T-cell (primary cell): ENCODE data around the gene SMU1. TPM values are rescaled to one million over a fixed set of nuclear protein-coding genes. Genes with fewer than 3 reads are reported as not detected.

Source experiments
- ATAC-seq, 4 experiments: fragments of 200-7000 bp in 3 of 4; fragments of 150-1000 bp in 1 of 4; cut with Tn5 transposase; replicated peaks in 1 of 4; 1 replicate in 3 of 4; 2 replicates in 1 of 4; pipeline ENCODE4 v1.10.0; 2021; ENCODE audit warnings: moderate library complexity in 3 of 4, mild to moderate bottlenecking in 2 of 4, moderate number of reproducible peaks in 1 of 4
- CTCF ChIA-PET, 2 donors: fragments of 300-600 bp; sonication (Branson Sonifier 250); formaldehyde crosslinking; loops; one replicate each; lab custom pipeline; 2022; ENCODE audit warnings: antibody characterized with exemption in 2 of 2; lab: Charles Lee
- POLR2A ChIA-PET, 2 donors: fragments of 300-600 bp; sonication (Branson Sonifier 250); formaldehyde crosslinking; loops; one replicate each; lab custom pipeline; 2022; ENCODE audit warnings: antibody characterized with exemption in 2 of 2; lab: Charles Lee
- DNase-seq, 35 experiments: peaks; one replicate each; pipeline versions ENCODE4 v3.0.0 to v3.0.0-alpha.2; 2013 to 2023
- H3K27ac ChIP-seq: one replicate; pipeline ENCODE4 v1.5.1; 2013; ENCODE audit warnings: low read length
- H3K27me3 ChIP-seq, 2 experiments: replicated peaks in 1 of 2; 1 replicate in 1 of 2; 2 replicates in 1 of 2; pipeline versions ENCODE4 v1.6.1 to v1.7.0; 2013; ENCODE audit warnings: low read length in 1 of 2, mixed read lengths in 1 of 2; ENCODE audit not compliant: control insufficient read depth in 2 of 2, insufficient read depth in 2 of 2; ENCODE audit errors: extremely low read depth in 1 of 2
- H3K36me3 ChIP-seq, 2 donors: 1 replicate in 1 of 2; 2 replicates in 1 of 2; pipeline versions ENCODE4 v1.6.1 to v1.7.0; 2013; ENCODE audit warnings: low read length in 1 of 2; ENCODE audit not compliant: control insufficient read depth in 2 of 2, insufficient read depth in 1 of 2; ENCODE audit errors: extremely low read depth in 1 of 2
- H3K4me1 ChIP-seq, 2 experiments: 1 replicate in 1 of 2; 2 replicates in 1 of 2; pipeline versions ENCODE4 v1.6.1 to v1.7.0; 2013; ENCODE audit warnings: low read length in 2 of 2, mixed read lengths in 1 of 2; ENCODE audit not compliant: insufficient read depth in 2 of 2, control insufficient read depth in 1 of 2; ENCODE audit errors: extremely low read depth in 1 of 2
- H3K4me3 ChIP-seq, 2 donors: 1 replicate in 1 of 2; 2 replicates in 1 of 2; pipeline versions ENCODE4 v1.5.1 to v1.7.0; 2013; ENCODE audit warnings: mild to moderate bottlenecking in 2 of 2, low read length in 1 of 2, moderate library complexity in 1 of 2; ENCODE audit not compliant: control insufficient read depth in 1 of 2; ENCODE audit errors: extremely low read depth in 1 of 2
- H3K9me3 ChIP-seq: 2 replicates; pipeline ENCODE4 v1.7.0; 2013
- H3K27ac Mint-ChIP-seq, 2 donors: one replicate each; pipeline ENCODE4 v1.8.0; 2020 to 2021; ENCODE audit warnings: mild to moderate bottlenecking in 2 of 2, mixed read lengths in 2 of 2
- H3K27me3 Mint-ChIP-seq, 2 donors: one replicate each; pipeline ENCODE4 v1.8.0; 2021 to 2022; ENCODE audit warnings: mixed read lengths in 2 of 2
- H3K36me3 Mint-ChIP-seq: one replicate; pipeline ENCODE4 v1.8.0; 2021; ENCODE audit warnings: mixed read lengths
- H3K4me1 Mint-ChIP-seq, 3 donors: one replicate each; pipeline ENCODE4 v1.8.0; 2020 to 2022; ENCODE audit warnings: mixed read lengths in 3 of 3, mild to moderate bottlenecking in 1 of 3
- H3K4me3 Mint-ChIP-seq, 3 donors: one replicate each; pipeline ENCODE4 v1.8.0; 2020 to 2022; ENCODE audit warnings: mild to moderate bottlenecking in 3 of 3, mixed read lengths in 3 of 3, moderate library complexity in 3 of 3
- H3K9me3 Mint-ChIP-seq, 3 donors: one replicate each; pipeline ENCODE4 v1.8.0; 2020 to 2022; ENCODE audit warnings: mixed read lengths in 3 of 3
- WGBS: methylation state at CpG from one replicate; pipeline ENCODE4 v1.1.5; 2013; ENCODE audit warnings: missing lambda C conversion rate; ENCODE audit not compliant: insufficient coverage; 5-methylcytosine and 5-hydroxymethylcytosine counted together
- total RNA-seq, 35 experiments: library from RNA in 6 of 35; stranded (reverse) in 6 of 35; fragments of 120-200 nt in 1 of 35; gene quantifications; one replicate each; pipeline versions ENCODE4 v1.2.1 to v1.2.4 and lab custom pipeline; 2013 to 2026

Gene SMU1
- total RNA-seq, 5 donors from 2014 or later (not counting 1 experiment from before 2014, with no cell fraction given): 22.6 to 25.5 (median 24.4) TPM

DNA sequence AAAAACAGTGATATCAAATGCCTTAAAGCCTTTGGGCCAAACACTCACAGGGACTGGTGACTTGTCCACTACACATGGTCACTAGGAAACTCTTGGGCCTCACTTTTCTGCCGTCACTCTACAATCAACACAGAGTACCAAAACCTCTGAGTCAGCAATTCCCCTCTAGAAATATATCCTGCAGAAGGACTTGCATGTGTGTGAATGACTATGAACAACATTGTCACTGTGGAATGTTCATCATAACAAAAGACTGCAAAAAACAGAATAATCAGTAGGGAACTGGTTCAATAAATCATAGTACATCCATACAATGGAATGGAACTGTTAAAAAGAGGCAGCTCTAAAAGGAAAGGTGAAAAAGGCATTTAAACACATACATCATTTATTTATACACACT lies 44.1 kb upstream of the SMU1 start:
- Mint-ChIP-seq H3K27me3 (no peaks in the 10 kb centered on the region), H3K27ac (peak overlapping the region in 1 of 2 donors; percentile 17), H3K4me1 (peaks cover 35 to 64% (median 41%) of the 10 kb centered on the region in 3 donors), H3K36me3 (peaks cover 51% of the 10 kb centered on the region), H3K4me3 (no peak overlapping the region), H3K9me3 (no peaks in the 10 kb centered on the region)
- ATAC-seq (no peak), DNase-seq (no peak)
- POLR2A ChIA-PET: no interaction called here
- H3K27ac ChIP-seq: no peak overlapping the region
- H3K4me3 ChIP-seq: no peak overlapping the region
- CTCF ChIA-PET: interaction anchor here (0.7 to 1.0 kb wide), 2 partner anchors 96 to 1412 kb away, joined by 3 read pairs; no protein-coding TSS in a partner anchor
- peaks cover 16 to 34% of the 10 kb centered on the region in 2 experiments for H3K4me1 ChIP-seq
- H3K36me3 ChIP-seq: peaks cover 4 to 66% of the 10 kb centered on the region in 2 donors
- no CpG with 5 or more reads among the region's 1 CpG for WGBS
- no peaks in the 10 kb centered on the region for H3K27me3 ChIP-seq
- no peaks in the 10 kb centered on the region for H3K9me3 ChIP-seq

DNA sequence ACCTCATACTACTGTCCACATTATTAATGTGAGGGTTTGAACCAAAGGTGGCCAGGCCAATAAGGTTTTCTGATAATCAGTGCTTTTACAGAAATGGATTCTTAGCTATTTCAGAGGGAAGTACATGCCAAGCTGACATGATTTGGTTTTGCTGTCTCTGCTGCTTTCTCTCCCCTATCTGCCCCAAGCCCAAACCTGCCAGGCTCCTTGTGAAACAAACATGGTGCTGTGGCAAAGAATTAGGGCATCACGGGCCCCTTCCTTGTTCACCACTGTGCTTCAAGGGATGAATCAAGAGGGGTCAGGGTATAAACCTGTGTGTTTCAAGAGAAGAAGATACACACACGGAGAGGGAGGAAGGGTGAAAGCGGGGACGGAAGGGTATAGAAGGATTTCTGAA lies 41.3 kb upstream of the SMU1 start:
- H3K36me3 ChIP-seq: peaks cover 11 to 71% of the 10 kb centered on the region in 2 donors
- Mint-ChIP-seq H3K27ac (peak overlapping the region; percentile 53 to 82), H3K4me3 (no peak overlapping the region), H3K9me3 (no peaks in the 10 kb centered on the region), H3K4me1 (peaks cover 24 to 49% (median 30%) of the 10 kb centered on the region in 3 donors), H3K36me3 (peaks cover 52% of the 10 kb centered on the region), H3K27me3 (no peaks in the 10 kb centered on the region)
- no peak overlapping the region for H3K27ac ChIP-seq
- POLR2A ChIA-PET: no interaction called here
- DNase-seq: no peak
- H3K4me3 ChIP-seq: no peak overlapping the region
- no peaks in the 10 kb centered on the region for H3K9me3 ChIP-seq
- H3K4me1 ChIP-seq: peaks cover 16 to 35% of the 10 kb centered on the region in 2 experiments
- ATAC-seq: no peak
- WGBS: no CpG with 5 or more reads among the region's 4 CpGs
- H3K27me3 ChIP-seq: no peaks in the 10 kb centered on the region
- CTCF ChIA-PET: no interaction called here

DNA sequence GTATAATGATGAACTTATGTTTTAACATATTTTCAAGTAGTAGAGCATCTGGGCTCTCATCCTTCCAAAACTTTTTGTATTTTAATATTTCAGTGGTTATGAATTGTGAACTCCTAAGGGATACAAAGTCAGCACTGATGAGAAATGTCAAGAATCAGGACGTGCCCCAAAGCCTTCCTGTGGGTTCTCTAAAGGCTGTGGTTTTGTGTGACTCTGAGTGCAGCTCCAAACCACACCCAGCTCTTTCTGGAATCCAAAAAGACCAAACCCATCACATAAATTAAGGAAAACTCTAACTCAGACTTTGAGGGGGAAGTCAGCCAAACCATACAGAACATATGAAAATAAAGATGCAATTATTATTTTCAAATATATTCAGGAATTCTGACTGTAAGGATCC lies 40.8 kb upstream of the SMU1 start:
- WGBS: no CpG with 5 or more reads among the region's 1 CpG
- no peak overlapping the region for H3K4me3 Mint-ChIP-seq
- H3K36me3 Mint-ChIP-seq: peaks cover 57% of the 10 kb centered on the region
- peaks cover 16 to 35% of the 10 kb centered on the region in 2 experiments for H3K4me1 ChIP-seq
- CTCF ChIA-PET: interaction anchor here in 1 of 2 donors (0.6 kb wide), 1 partner anchor 258 kb away, joined by 4 read pairs; no protein-coding TSS in a partner anchor
- peaks cover 11 to 74% of the 10 kb centered on the region in 2 donors for H3K36me3 ChIP-seq
- POLR2A ChIA-PET: no interaction called here
- no peak overlapping the region for H3K4me3 ChIP-seq
- H3K9me3 Mint-ChIP-seq: no peaks in the 10 kb centered on the region
- H3K9me3 ChIP-seq: no peaks in the 10 kb centered on the region
- no peaks in the 10 kb centered on the region for H3K27me3 Mint-ChIP-seq
- DNase-seq (no peak), ATAC-seq (peak in 1 of 4 experiments; percentile 43)
- H3K27ac Mint-ChIP-seq: peak overlapping the region; percentile 4 to 69
- peaks cover 28 to 49% (median 29%) of the 10 kb centered on the region in 3 donors for H3K4me1 Mint-ChIP-seq
- peak overlapping the region; percentile 15 for H3K27ac ChIP-seq
- H3K27me3 ChIP-seq: no peaks in the 10 kb centered on the region

DNA sequence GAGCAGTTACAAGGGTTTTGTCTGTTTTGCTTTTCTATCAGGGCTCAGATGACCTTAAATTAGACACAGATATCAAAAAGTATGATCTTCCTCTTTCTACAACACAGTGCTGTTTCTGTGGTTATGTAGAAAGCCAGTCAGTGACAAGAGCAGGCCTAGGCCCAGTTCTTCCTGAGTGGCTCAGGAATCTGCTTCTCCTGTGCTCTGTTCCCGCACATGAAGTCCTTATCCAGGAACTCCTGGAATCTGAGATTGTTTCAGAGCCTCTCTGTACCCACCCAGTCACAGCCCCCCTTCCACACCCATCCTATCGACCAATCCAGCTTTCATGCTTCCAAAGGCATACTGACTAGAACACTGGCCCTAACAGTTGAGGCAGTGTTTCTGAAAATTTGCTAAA lies 40.4 kb upstream of the SMU1 start:
- no peak overlapping the region for H3K4me3 ChIP-seq
- Mint-ChIP-seq H3K4me1 (peaks cover 28 to 48% (median 29%) of the 10 kb centered on the region in 3 donors), H3K36me3 (peaks cover 57% of the 10 kb centered on the region), H3K27ac (peak overlapping the region; percentile 25 to 69), H3K9me3 (no peaks in the 10 kb centered on the region), H3K4me3 (no peak overlapping the region), H3K27me3 (no peaks in the 10 kb centered on the region)
- H3K9me3 ChIP-seq: no peaks in the 10 kb centered on the region
- ATAC-seq (no peak), DNase-seq (no peak)
- WGBS: 100% methylated on average over 1 of the region's 2 CpGs
- H3K36me3 ChIP-seq: peaks cover 11 to 79% of the 10 kb centered on the region in 2 donors
- ChIA-PET CTCF (interaction anchor here in 1 of 2 donors (0.6 kb wide), 1 partner anchor 258 kb away, joined by 4 read pairs; no protein-coding TSS in a partner anchor), POLR2A (no interaction called here)
- peak overlapping the region; percentile 15 for H3K27ac ChIP-seq
- peaks cover 16 to 32% of the 10 kb centered on the region in 2 experiments for H3K4me1 ChIP-seq
- no peaks in the 10 kb centered on the region for H3K27me3 ChIP-seq

DNA sequence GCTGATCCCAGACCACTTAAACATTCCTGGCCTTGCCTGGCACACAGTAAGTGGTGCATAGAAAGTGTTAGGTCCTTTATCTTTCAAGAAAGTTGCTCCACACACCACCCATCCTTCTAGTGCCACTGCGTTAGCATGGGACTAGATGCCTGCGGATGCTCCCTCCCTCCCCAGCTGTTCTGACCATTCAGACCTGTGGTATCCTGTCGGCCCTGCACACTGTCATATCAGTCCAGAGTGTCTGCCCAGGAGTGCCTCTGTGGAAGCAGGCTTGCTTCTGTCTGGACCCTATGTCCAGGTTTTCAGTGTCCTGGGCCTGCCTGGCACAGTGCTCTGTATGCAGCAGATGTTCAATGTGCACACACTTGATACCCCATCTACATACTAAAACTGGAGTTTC lies 38.3 kb upstream of the SMU1 start:
- peaks cover 19 to 34% (median 20%) of the 10 kb centered on the region in 3 donors for H3K4me1 Mint-ChIP-seq
- H3K27ac ChIP-seq: no peak overlapping the region
- WGBS: 96% methylated on average over 3 of the region's 3 CpGs
- no peaks in the 10 kb centered on the region for H3K9me3 ChIP-seq
- H3K4me1 ChIP-seq: peaks cover 16 to 24% of the 10 kb centered on the region in 2 experiments
- POLR2A ChIA-PET: no interaction called here
- peaks cover 47% of the 10 kb centered on the region for H3K36me3 Mint-ChIP-seq
- H3K4me3 Mint-ChIP-seq: no peak overlapping the region
- CTCF ChIA-PET: no interaction called here
- no peaks in the 10 kb centered on the region for H3K9me3 Mint-ChIP-seq
- ATAC-seq (no peak), DNase-seq (no peak)
- no peak overlapping the region for H3K4me3 ChIP-seq
- peaks cover 7 to 71% of the 10 kb centered on the region in 2 donors for H3K36me3 ChIP-seq
- no peaks in the 10 kb centered on the region for H3K27me3 Mint-ChIP-seq
- no peak overlapping the region for H3K27ac Mint-ChIP-seq
- H3K27me3 ChIP-seq: no peaks in the 10 kb centered on the region

DNA sequence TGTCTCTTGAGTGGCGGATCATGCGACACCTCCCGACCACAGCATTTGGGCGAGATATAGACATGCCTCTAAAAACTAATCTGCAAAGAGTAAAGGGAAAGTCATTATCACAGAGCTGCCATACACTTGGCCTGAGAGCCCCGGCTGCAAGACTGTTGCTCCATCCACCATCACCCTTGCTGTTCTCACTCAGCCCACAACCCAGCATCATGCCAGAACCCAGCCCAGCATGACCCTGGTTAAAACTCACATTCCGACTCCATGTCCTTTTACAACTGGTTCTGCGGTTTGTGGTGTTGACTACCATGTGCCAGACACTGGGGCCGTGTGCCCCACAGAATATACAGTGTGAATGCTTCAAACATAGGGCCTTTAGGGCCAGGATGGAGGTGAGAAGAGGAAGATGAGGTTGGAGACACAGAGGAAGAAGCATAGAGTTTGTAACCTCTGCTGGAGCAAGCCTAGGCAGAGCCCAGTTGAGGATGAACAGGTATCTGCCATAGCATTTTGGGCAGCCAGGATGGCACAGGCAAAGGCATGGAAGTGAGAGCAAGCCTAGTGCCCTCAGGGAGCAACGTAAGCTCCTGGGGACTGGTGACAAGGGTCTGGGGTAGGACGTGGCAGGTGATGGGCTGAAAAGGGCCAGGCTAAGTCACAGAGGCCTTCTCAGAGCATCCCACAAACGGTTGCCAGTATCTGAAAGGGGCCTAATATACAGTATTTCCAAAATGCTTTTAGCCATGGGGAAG lies 37.5 kb upstream of the SMU1 start:
- Mint-ChIP-seq H3K4me3 (no peak overlapping the region), H3K27me3 (no peaks in the 10 kb centered on the region), H3K9me3 (no peaks in the 10 kb centered on the region), H3K27ac (peak overlapping the region in 1 of 2 donors; percentile 25), H3K4me1 (peaks cover 16 to 28% (median 19%) of the 10 kb centered on the region in 3 donors), H3K36me3 (peaks cover 41% of the 10 kb centered on the region)
- 96% methylated on average over 7 of the region's 11 CpGs for WGBS
- ChIA-PET POLR2A (no interaction called here), CTCF (no interaction called here)
- no peak for DNase-seq
- no peak overlapping the region for H3K27ac ChIP-seq
- ATAC-seq: no peak
- no peaks in the 10 kb centered on the region for H3K9me3 ChIP-seq
- H3K36me3 ChIP-seq: peaks cover 7 to 63% of the 10 kb centered on the region in 2 donors
- no peak overlapping the region for H3K4me3 ChIP-seq
- H3K27me3 ChIP-seq: no peaks in the 10 kb centered on the region
- H3K4me1 ChIP-seq: peaks cover 16 to 24% of the 10 kb centered on the region in 2 experiments
